Tibial nerve (tissue), 4 donors: ENCODE data around the gene ERP27.

ENCODE experiments used
- EP300 ChIP-seq, 2 donors: sonication (generic); formaldehyde crosslinking; IDR thresholded peaks; one replicate each; pipeline ENCODE4 v1.6.1; 2017; ENCODE audit warnings: antibody characterized with exemption in 2 of 2, mild to moderate bottlenecking in 1 of 2
- TF ChIP-seq, protein P1 (sequence below), 5 experiments: fragments of 200-600 bp in 3 of 5; fragments of 450-650 bp in 2 of 5; sonication (generic) in 3 of 5; IDR thresholded peaks; one replicate each; pipeline ENCODE4 v1.5.1; 2016 to 2019; ENCODE audit warnings: antibody characterized with exemption in 5 of 5, mild to moderate bottlenecking in 3 of 5, moderate library complexity in 2 of 5

DNA sequence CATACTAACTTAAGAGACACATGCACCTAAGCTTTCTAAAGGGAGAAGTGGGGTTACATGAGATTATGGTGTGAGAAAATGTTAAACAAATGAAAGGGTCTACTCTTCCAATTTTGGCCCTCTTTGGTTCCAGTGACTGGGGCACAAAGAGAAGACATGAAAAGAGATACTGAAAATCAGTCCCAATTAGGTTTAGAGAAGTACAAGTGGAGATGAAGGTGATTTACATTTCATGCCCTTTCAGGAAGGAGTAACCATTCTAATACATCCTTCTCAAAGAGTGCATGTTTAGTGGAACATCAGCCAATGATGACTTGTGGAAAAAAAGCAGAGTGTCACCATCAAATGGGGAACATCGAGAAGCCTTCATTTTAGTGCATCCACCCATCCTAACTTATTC is 67.1 kb downstream of the ERP27 start:
- TF ChIP-seq, protein P1, sequence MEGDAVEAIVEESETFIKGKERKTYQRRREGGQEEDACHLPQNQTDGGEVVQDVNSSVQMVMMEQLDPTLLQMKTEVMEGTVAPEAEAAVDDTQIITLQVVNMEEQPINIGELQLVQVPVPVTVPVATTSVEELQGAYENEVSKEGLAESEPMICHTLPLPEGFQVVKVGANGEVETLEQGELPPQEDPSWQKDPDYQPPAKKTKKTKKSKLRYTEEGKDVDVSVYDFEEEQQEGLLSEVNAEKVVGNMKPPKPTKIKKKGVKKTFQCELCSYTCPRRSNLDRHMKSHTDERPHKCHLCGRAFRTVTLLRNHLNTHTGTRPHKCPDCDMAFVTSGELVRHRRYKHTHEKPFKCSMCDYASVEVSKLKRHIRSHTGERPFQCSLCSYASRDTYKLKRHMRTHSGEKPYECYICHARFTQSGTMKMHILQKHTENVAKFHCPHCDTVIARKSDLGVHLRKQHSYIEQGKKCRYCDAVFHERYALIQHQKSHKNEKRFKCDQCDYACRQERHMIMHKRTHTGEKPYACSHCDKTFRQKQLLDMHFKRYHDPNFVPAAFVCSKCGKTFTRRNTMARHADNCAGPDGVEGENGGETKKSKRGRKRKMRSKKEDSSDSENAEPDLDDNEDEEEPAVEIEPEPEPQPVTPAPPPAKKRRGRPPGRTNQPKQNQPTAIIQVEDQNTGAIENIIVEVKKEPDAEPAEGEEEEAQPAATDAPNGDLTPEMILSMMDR (IDR thresholded peaks at IDR 0.05), result no peak
- TF ChIP-seq EP300 (IDR thresholded peaks at IDR 0.05), result no peak
